ENCODE measurements around the gene POU3F2.

POU3F2 gene

GRCh38 chr6:98834060-98835031 is at the start of gene POU3F2:
Gene POU3F2, plus strand, starts transcription at chr6:98834574. Its CDS starts 300 bp downstream, at chr6:98834874.
- no peak for DNase-seq (ENCODE audit: low read depth)

GRCh38 chr6:98787435-98787834 is 46.9 kb upstream of the POU3F2 start:
- DNase-seq (ENCODE audit: low read depth), result no peak

- DNase-seq (ENCODE audit: low read depth), result no peak
Measured at GRCh38 chr6:98787961-98788360, 46.4 kb upstream of the POU3F2 start.

GRCh38 chr6:98794307-98794842 is 40.0 kb upstream of the POU3F2 start:
- DNase-seq (ENCODE audit: low read depth), result no peak

GRCh38 chr6:98797217-98797994 is 37.0 kb upstream of the POU3F2 start:
- no peak for DNase-seq (ENCODE audit: low read depth)

GRCh38 chr6:98800866-98801265 is 33.5 kb upstream of the POU3F2 start:
- DNase-seq (ENCODE audit: low read depth), result no peak

GRCh38 chr6:98808541-98809210 is 25.7 kb upstream of the POU3F2 start:
- DNase-seq (ENCODE audit: low read depth), result no peak

- no peak for DNase-seq (ENCODE audit: low read depth)
Measured at GRCh38 chr6:98812220-98812619, 22.2 kb upstream of the POU3F2 start.

- no peak for DNase-seq (ENCODE audit: low read depth)
Measured at GRCh38 chr6:98816799-98817198, 17.6 kb upstream of the POU3F2 start.

GRCh38 chr6:98821756-98822405 is 12.5 kb upstream of the POU3F2 start:
- DNase-seq (ENCODE audit: low read depth), result no peak

- DNase-seq (ENCODE audit: low read depth), result no peak
Measured at GRCh38 chr6:98823428-98824161, 10.8 kb upstream of the POU3F2 start.

GRCh38 chr6:98824162-98824901 is 10.0 kb upstream of the POU3F2 start:
- no peak for DNase-seq (ENCODE audit: low read depth)

GRCh38 chr6:98824902-98825599 is 9.3 kb upstream of the POU3F2 start:
- DNase-seq (ENCODE audit: low read depth), result no peak

- DNase-seq (ENCODE audit: low read depth), result no peak
Measured at GRCh38 chr6:98825600-98826230, 8.7 kb upstream of the POU3F2 start.

GRCh38 chr6:98827295-98828159 is 6.8 kb upstream of the POU3F2 start:
- no peak for DNase-seq (ENCODE audit: low read depth)

- DNase-seq (ENCODE audit: low read depth), result no peak
Measured at GRCh38 chr6:98828211-98828788, 6.1 kb upstream of the POU3F2 start.

GRCh38 chr6:98828941-98829411 is 5.4 kb upstream of the POU3F2 start:
- DNase-seq (ENCODE audit: low read depth), result no peak

GRCh38 chr6:98830146-98830545 is 4.2 kb upstream of the POU3F2 start:
- DNase-seq (ENCODE audit: low read depth), result no peak
